ENCODE results near the gene NRP1. TPM values are rescaled to one million over a fixed set of nuclear protein-coding genes. Genes with fewer than 3 reads are reported as not detected.
A peak's percentile ranks its signal among the peaks of the same experiment; 100 is the strongest.

The NRP1 gene
- total and polyA plus RNA-seq, 2 of the 8 experiments (the other 6 are each of a cell fraction or from before 2014, with no cell fraction given): 1.2 to 2.1 TPM

DNA sequence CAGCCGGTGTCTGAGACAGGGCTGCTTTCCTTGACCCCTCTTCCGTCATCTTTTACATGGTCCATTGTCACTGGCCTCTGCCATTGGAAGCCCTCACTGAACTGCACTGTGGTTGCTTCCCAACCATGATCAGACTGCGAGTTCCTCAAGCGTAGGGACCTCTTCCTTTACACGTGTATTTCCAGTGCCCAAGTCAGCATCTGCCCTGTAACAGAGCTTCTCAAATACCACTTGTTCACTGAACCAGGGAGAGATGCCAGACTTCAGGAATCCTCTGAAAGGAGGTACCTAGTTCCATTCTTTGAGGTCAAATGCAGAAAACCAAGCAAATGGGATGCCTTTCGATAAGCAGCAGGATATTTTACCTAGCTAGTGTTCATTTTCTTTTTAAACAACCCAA, 145.1 kb downstream of the NRP1 start:
- POLR2A ChIA-PET (ENCODE audit: partially characterized antibody): no interaction called here

More for the DNA sequence above, 145.1 kb downstream of the NRP1 start:
- Histone ChIP-seq H3K14ac (ENCODE audit: insufficient read length) (no peak overlapping the region), H2BK12ac (ENCODE audit: low read depth, low read length) (peak overlapping the region; percentile 32; the same call in 1 of the 2 replicates), H3K27ac (ENCODE audit: low read depth, low read length) (no peak overlapping the region), H4K91ac (replicated peaks; ENCODE audit: insufficient read length, low read length) (no peak overlapping the region), H3K23me2 (ENCODE audit: low read depth, low read length) (no peaks in the 10 kb centered on the region; the same call in 1 of the 2 replicates), H4K8ac (ENCODE audit: extremely low read depth, insufficient read depth, low read length) (no peak overlapping the region), H3K4ac (replicated peaks; ENCODE audit: insufficient read length, low read depth, low read length) (no peak overlapping the region), H2BK20ac (ENCODE audit: low read length) (no peak overlapping the region), H3K79me1 (ENCODE audit: low read depth, low read length) (no peaks in the 10 kb centered on the region), H3K4me3 (ENCODE audit: extremely low read depth in 1 of 4, insufficient read depth in 2 of 4, low read depth in 3 of 4, low read length in 4 of 4) (no peak overlapping the region), H4K5ac (ENCODE audit: insufficient read length, low read depth, low read length) (no peak overlapping the region), H3K4me2 (ENCODE audit: insufficient read depth in 1 of 2, low read depth in 2 of 2, low read length in 2 of 2) (no peak overlapping the region), H4K20me1 (replicated peaks in 1 of 2; ENCODE audit: control insufficient read depth in 1 of 2, insufficient read depth in 2 of 2, low read length in 2 of 2) (no peaks in the 10 kb centered on the region), H3K18ac (ENCODE audit: extremely low read depth, low read length) (peak overlapping the region; percentile 10; the same call in 1 of the 2 replicates), H3K4me1 (replicated peaks in 1 of 4; ENCODE audit: control insufficient read depth in 3 of 4, insufficient read depth in 4 of 4, low read length in 3 of 4) (peaks cover 1 to 6% (median 4%) of the 10 kb centered on the region in 4 experiments; a peak in 6 of 7 replicates), H2AK5ac (ENCODE audit: low read depth, low read length) (no peak overlapping the region; the same call in 1 of the 2 replicates), H2AFZ (ENCODE audit: low read length) (no peak overlapping the region), H2BK15ac (ENCODE audit: low read length) (no peak overlapping the region), H3K27me3 (replicated peaks in 1 of 4; ENCODE audit: control insufficient read depth in 3 of 4, extremely low read depth in 1 of 4, insufficient read depth in 3 of 4, low read length in 3 of 4) (no peaks in the 10 kb centered on the region; a peak in 1 of 7 replicates), H3K36me3 (ENCODE audit: control insufficient read depth in 2 of 4, insufficient read depth in 4 of 4, low read length in 3 of 4) (no peaks in the 10 kb centered on the region; a peak in 1 of 8 replicates), H3K79me2 (ENCODE audit: control insufficient read depth in 1 of 2, insufficient read depth in 2 of 2, low read length in 2 of 2) (no peaks in the 10 kb centered on the region), H3K56ac (replicated peaks; ENCODE audit: insufficient read length, low read depth, low read length) (no peak overlapping the region), H2BK5ac (ENCODE audit: low read depth, low read length) (no peak overlapping the region), H2BK120ac (replicated peaks; ENCODE audit: low read depth, low read length) (no peak overlapping the region), H3K9ac (replicated peaks in 1 of 4; ENCODE audit: extremely low read depth in 1 of 4, low read depth in 3 of 4, low read length in 3 of 4) (no peak overlapping the region), H3K23ac (ENCODE audit: insufficient read length) (no peak overlapping the region), H3K9me3 (ENCODE audit: insufficient read depth in 2 of 2, low read depth in 1 of 2, low read length in 1 of 2) (no peaks in the 10 kb centered on the region)
- WGBS, 2 experiments (ENCODE audit: extremely low coverage in 1 of 2, insufficient coverage in 1 of 2, insufficient read length in 1 of 2, insufficient replicate concordance in 2 of 2, low coverage in 1 of 2, low lambda C conversion rate in 2 of 2, missing lambda C conversion rate in 1 of 2): 90% methylated on average over 6 of the region's 6 CpGs; no CpG with 5 or more reads in 1 of the 2 experiments
- DNase-seq (ENCODE audit: low read depth in 1 of 2, low spot score in 2 of 2) (no peak), FAIRE-seq (no peak)
- CTCF ChIA-PET (ENCODE audit: partially characterized antibody): interaction anchor here (0.6 to 1.4 kb wide), 4 partner anchors 19 to 1036 kb away, joined by 3 to 4 read pairs (median 3); no protein-coding TSS in a partner anchor
- TF ChIP-seq SP4 (IDR thresholded peaks at IDR 0.05; ENCODE audit: low read length) (no peak), JUN (IDR thresholded peaks at IDR 0.05; ENCODE audit: low read depth, low read length) (no peak), POLR2A (IDR thresholded peaks at IDR 0.05; ENCODE audit: control extremely low read depth in 1 of 2, low read depth in 2 of 2, low read length in 2 of 2) (no peak), ASH2L (IDR thresholded peaks at IDR 0.05; ENCODE audit: low read length) (no peak)
